ENCODE data around the gene RAI14. TPM values are rescaled to one million over a fixed set of nuclear protein-coding genes. Genes with fewer than 3 reads are reported as not detected.

The RAI14 gene
- total RNA-seq, 4 donors from 2014 or later: 1.1 to 3.6 (median 1.7) TPM

GRCh38 chr5:34610546-34610945 lies 45.6 kb upstream of the RAI14 start:
- intact Hi-C loops (cut with DNase I; ENCODE audit: low total_unique reads): no loop called here
- no peaks in the 10 kb centered on the region for H3K9me3 ChIP-seq
- in situ Hi-C loops (cut with MboI; ENCODE audit: low sequenced_read_pairs in 4 of 4): no loop called here
- no peak overlapping the region for H3K27ac ChIP-seq
- no peak for DNase-seq
- no peak for TF ChIP-seq CTCF (IDR thresholded peaks at IDR 0.05 in 4 of 5, conservative IDR thresholded peaks at IDR 0.05 in 1 of 5)
- no peak for TF ChIP-seq POLR2A (IDR thresholded peaks at IDR 0.05)
- H3K4me1 ChIP-seq: no peaks in the 10 kb centered on the region
- no peak for ATAC-seq
- H3K27me3 ChIP-seq: no peaks in the 10 kb centered on the region
- no peaks in the 10 kb centered on the region for H3K36me3 ChIP-seq
- H3K4me3 ChIP-seq: no peak overlapping the region

- in situ Hi-C loops (cut with MboI; ENCODE audit: low sequenced_read_pairs in 4 of 4) (no loop called here), intact Hi-C loops (cut with DNase I; ENCODE audit: low total_unique reads) (no loop called here)
- no peak for ATAC-seq
- DNase-seq: no peak
- Histone ChIP-seq H3K4me3 (no peak overlapping the region), H3K27ac (no peak overlapping the region), H3K4me1 (no peaks in the 10 kb centered on the region), H3K9me3 (no peaks in the 10 kb centered on the region), H3K36me3 (no peaks in the 10 kb centered on the region), H3K27me3 (no peaks in the 10 kb centered on the region)
- no peak for TF ChIP-seq CTCF (IDR thresholded peaks at IDR 0.05 in 4 of 5, conservative IDR thresholded peaks at IDR 0.05 in 1 of 5)
These were observed 44.4 kb upstream of the RAI14 start for GRCh38 chr5:34611464-34612415.

- H3K4me1 ChIP-seq: no peaks in the 10 kb centered on the region
- ATAC-seq: no peak
- no peak overlapping the region for H3K27ac ChIP-seq
- H3K27me3 ChIP-seq: no peaks in the 10 kb centered on the region
- no peaks in the 10 kb centered on the region for H3K9me3 ChIP-seq
- in situ Hi-C loops (cut with MboI; ENCODE audit: low sequenced_read_pairs in 4 of 4): no loop called here
- H3K36me3 ChIP-seq: no peaks in the 10 kb centered on the region
- intact Hi-C loops (cut with DNase I; ENCODE audit: low total_unique reads): no loop called here
- H3K4me3 ChIP-seq: no peak overlapping the region
- DNase-seq: no peak
- TF ChIP-seq POLR2A (IDR thresholded peaks at IDR 0.05) (no peak), CTCF (IDR thresholded peaks at IDR 0.05 in 4 of 5, conservative IDR thresholded peaks at IDR 0.05 in 1 of 5) (no peak)
These were observed 39.5 kb upstream of the RAI14 start for GRCh38 chr5:34616651-34617050.

- no peaks in the 10 kb centered on the region for H3K4me1 ChIP-seq
- DNase-seq (no peak), ATAC-seq (no peak)
- TF ChIP-seq CTCF (IDR thresholded peaks at IDR 0.05 in 4 of 5, conservative IDR thresholded peaks at IDR 0.05 in 1 of 5): no peak
- no peak for TF ChIP-seq POLR2A (IDR thresholded peaks at IDR 0.05)
- in situ Hi-C loops (cut with MboI; ENCODE audit: low sequenced_read_pairs in 4 of 4): no loop called here
- H3K27ac ChIP-seq: no peak overlapping the region
- H3K4me3 ChIP-seq: no peak overlapping the region
- H3K27me3 ChIP-seq: no peaks in the 10 kb centered on the region
- no peaks in the 10 kb centered on the region for H3K9me3 ChIP-seq
- no peaks in the 10 kb centered on the region for H3K36me3 ChIP-seq
- intact Hi-C loops (cut with DNase I; ENCODE audit: low total_unique reads): no loop called here
These were observed 37.6 kb upstream of the RAI14 start for GRCh38 chr5:34618371-34619065.
